ENCODE data around the gene ZNF775.

GRCh38 chr7:150375662-150376521, 3.2 kb upstream of the ZNF775 start:
- no peak for TF ChIP-seq CTBP1 (IDR thresholded peaks at IDR 0.05; ENCODE audit: borderline replicate concordance)
- no peak for TF ChIP-seq BHLHE40 (IDR thresholded peaks at IDR 0.05; ENCODE audit: borderline replicate concordance)
- TF ChIP-seq LEF1 (IDR thresholded peaks at IDR 0.05; ENCODE audit: borderline replicate concordance), result no peak
- TF ChIP-seq ELF4 (IDR thresholded peaks at IDR 0.05), result no peak
- no peak for TF ChIP-seq FOXK2 (IDR thresholded peaks at IDR 0.05)
- TF ChIP-seq SP1 (IDR thresholded peaks at IDR 0.05), result no peak
- TF ChIP-seq NFRKB (IDR thresholded peaks at IDR 0.05), result no peak
